HG03066 (cell line): Measurements from ENCODE around the gene KAT6B.

Source experiments
- ATAC-seq: cut with Tn5 transposase; IDR thresholded peaks from one replicate; pipeline ENCODE4 v1.9.1; 2021; ENCODE audit warnings: low read depth; ENCODE audit not compliant: unreplicated experiment

Gene KAT6B

GRCh38 chr10:74937266-74937856, 111.0 kb downstream of the KAT6B start:
- ATAC-seq, result no peak

- ATAC-seq, result no peak
These were observed 117.8 kb downstream of the KAT6B start for GRCh38 chr10:74944205-74944604.

- ATAC-seq, result no peak
These were observed 121.5 kb downstream of the KAT6B start for GRCh38 chr10:74947781-74948401.

GRCh38 chr10:74949034-74949832, 122.8 kb downstream of the KAT6B start:
- no peak for ATAC-seq

DNA sequence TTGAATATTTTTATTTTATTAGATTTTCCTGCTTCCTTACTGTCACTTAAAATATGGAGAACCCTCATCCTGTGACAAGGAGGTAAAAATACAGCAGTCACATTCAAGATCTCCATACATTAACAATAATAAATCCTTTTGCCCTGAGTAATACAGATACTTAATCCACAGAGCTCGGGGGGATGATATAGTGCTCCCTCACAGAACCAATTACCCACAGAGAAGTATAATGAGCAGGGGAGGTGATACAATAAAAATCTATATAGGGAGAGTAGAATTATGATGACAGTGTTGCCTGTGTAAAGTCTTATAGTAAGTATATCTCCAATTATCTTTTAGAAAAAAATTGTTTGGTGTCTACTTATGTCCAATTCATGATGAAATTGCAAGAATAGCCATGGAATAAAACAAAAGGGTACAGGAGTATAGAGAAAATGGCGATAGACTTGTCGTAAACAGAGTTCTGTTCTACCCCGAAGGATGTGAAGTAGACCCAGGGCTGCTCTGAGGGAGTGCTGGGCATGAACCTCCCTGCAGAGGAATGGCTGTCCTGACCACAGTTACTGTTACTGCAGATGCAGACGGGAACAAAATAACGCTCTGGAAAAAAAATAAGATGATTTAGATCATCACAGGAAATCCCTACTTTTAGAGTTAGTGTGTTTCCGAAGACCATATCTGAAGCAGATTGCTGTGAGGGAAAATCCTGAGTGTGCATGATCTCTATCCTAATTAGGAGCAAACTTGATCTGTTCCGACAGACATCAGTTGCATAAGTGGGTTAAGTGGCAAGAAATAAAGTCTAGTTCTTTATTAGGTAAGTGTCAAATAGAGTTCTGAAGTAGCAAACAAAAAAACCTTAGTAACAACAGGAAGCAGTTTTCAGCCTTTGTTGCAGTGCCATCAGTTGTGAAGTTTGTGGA, 123.7 kb downstream of the KAT6B start:
- ATAC-seq, result no peak

GRCh38 chr10:74953214-74953613, 126.8 kb downstream of the KAT6B start:
- ATAC-seq, result no peak

- ATAC-seq, result no peak
These were observed 129.4 kb downstream of the KAT6B start for GRCh38 chr10:74955796-74956195.

DNA sequence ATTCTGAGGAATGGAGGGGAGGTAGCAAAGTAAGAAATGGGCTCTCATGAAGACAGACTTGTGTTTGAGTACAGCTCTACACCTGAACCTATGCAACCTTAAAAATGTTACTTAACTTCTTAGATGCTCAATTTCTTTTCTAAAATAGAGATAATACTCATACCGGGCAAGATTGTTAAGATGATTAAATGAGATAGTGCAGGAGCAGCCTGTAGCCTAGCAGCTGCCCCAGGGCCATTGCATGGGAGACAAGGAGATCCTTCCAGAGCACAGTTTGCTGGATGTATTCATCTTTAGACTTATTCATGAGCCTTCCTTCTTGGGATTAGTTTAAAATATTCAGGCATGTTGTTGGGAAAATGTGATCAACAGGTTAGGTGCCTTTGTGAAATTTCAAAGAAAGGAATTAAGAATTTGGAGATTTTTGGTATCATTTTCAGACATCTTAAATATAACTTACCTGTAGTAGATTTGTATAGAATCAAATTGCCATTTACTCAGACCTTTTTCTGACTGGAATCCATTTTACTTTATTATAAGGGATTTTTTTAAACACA, 130.2 kb downstream of the KAT6B start:
- ATAC-seq, result no peak

DNA sequence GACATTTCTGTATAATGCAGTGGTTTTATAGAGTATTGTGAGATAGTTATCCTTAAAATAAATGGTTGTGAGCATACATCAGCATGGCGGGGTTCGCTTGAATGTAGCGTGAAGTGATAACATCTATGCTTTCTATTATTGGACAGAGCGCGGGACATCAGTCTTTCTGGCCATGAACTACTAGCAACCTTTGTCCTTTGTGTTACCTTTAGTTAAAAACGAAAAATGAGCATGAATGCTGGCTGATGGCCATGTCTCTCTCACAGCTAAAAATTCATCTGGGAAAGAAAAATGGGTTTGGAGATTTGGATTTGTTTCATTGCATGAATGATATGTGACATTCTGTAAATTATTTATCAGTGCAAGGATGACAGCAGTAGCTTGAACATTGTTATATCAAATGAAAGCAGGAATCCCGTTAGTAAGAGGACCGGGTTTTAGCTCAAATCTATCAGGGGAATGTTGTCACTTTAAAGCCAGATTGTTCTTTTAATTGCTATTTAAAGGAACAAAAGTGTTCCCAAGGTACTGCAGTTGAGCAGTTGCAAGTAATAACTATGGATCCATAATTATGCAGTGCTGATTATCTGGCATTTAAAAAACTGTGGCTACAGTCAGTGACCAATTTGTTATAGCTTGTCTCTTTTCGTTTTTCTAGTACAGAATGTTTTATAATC, 131.0 kb downstream of the KAT6B start:
- no peak for ATAC-seq

GRCh38 chr10:74958316-74958715, 131.9 kb downstream of the KAT6B start:
- ATAC-seq, result no peak

DNA sequence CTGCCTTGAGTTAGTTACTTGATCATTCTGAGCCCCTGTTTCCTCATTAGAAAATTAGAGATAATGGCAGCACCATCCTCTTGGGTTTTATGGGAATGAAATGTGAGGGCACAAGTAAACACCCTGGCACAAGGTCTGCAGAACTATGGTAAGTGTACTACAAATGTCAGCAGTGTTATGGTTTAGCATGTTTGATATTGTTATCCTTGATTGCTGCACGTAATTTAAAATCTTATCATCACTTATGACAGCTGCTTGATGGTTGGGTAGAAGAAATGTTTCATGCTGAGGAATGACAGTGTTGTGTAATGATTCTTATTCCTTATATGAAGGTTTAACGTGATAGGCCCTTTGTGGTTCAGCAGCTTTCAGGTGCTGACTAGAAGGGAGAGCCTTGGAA, 134.3 kb downstream of the KAT6B start:
- ATAC-seq, result no peak

GRCh38 chr10:74962517-74962916, 136.1 kb downstream of the KAT6B start:
- no peak for ATAC-seq

DNA sequence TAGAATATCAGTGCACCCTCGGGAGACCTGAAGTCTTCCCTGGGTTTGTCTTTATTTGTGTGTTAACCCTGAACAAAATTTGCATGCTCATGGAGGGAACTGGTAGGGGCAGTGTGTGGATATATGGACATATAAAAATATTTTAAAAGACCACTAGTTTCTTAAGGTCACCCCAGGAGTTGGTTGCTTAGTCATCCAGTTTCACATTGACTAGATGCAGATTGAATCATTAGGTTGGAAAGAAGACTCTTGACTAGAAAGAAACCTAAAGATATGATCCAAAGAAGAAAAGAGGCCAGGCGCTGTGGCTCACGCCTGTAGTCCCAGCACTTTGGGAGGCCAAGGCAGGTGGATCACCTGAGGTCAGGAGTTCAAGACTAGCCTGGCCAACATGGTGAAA, 137.1 kb downstream of the KAT6B start:
- peak; percentile 58 for ATAC-seq

GRCh38 chr10:74967911-74968666, 141.7 kb downstream of the KAT6B start:
- ATAC-seq, result no peak

DNA sequence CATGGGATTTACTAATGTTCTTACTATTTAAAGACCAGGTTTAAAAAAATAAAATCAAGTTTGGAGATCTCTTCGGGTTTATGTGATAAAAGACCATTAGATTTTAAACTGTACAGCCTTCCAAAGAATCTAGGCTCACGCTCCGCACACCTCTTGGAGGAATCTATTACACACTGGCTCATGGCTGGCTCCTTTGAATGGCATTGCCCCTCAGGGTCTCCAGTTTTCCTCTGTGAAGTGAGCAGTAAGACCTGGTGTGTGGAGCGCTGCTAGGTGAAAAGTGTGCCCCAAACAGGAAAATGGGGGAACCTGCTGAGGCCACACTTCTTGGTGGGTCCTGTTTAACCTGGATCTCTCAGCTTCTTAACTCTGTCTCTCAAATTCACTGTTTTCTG, 142.3 kb downstream of the KAT6B start:
- no peak for ATAC-seq

DNA sequence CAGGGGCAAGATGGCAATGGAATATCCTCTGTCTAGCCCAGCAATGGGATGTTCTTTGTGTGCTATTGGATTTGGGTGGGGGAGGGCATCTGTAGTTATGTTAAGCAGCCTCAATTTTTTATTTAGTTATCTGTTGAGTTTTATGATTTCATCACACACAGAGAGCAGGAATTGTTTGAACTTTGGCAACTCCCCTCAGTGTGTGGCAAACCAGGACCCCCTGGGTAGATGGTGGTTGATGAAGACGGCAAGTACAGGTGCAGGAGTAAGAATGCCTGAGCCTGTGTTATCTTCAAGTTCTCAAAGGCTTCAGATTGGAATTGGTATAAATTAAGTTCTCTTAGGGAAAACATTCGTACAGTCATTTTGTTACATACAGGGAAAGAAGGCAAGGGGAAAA, 142.7 kb downstream of the KAT6B start:
- no peak for ATAC-seq

GRCh38 chr10:74969530-74969929, 143.1 kb downstream of the KAT6B start:
- ATAC-seq, result no peak

DNA sequence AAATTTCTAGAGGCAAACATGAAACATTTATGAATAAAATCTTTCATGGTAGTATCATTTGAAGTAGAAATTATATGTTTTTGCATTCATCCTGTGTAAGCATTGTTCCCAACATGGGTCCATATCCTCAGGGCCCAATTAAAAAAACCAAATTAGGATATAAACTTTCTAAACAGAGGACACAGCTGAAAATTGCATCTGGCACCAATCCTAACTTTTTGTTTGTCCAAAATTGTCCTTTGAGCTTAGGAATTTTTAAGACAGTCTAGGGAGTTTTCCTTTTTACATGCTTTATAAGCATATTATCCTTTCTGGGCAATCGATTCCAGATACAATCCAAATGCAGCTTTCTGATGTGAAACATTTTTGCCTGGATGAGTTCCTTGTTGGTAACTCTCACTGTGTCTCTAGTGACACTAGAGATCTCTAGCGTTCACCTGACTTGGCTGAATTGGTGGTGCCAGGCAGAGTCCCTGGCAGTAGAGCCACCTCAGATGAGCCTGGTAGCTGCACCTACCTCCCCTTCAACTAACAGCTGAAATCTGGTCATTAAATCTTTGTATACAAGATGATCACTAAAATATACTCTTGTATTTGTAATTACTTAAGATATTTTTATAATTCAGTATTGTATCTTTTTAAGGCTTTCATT, 147.5 kb downstream of the KAT6B start:
- ATAC-seq, result no peak

GRCh38 chr10:74975758-74976157, 149.4 kb downstream of the KAT6B start:
- no peak for ATAC-seq
